GM11168 (cell line): ENCODE measurements around the gene RGN.
"Not testable (repeated sequence)": the region's sequence is repeated elsewhere in the genome, so short reads cannot be mapped to it uniquely, and the experiment has no call there.

Experiments
- in situ Hi-C: fragments of 300-500 bp; cut with MboI; formaldehyde crosslinking; loops from one replicate; pipeline ENCODE4 v1.12.0; 2022; ENCODE audit warnings: low sequenced_read_pairs; ENCODE audit not compliant: unreplicated experiment

Gene RGN

GRCh38 chrX:47112316-47112954 is 34.2 kb downstream of the RGN start:
- in situ Hi-C loops = no loop called here

- in situ Hi-C loops = not testable (repeated sequence)
Observed at GRCh38 chrX:47116551-47117110, 38.4 kb downstream of the RGN start.

GRCh38 chrX:47124466-47124865 is 46.2 kb downstream of the RGN start:
- in situ Hi-C loops = not testable (repeated sequence)

- in situ Hi-C loops = no loop called here
Observed at GRCh38 chrX:47129157-47129898, 51.1 kb downstream of the RGN start.

GRCh38 chrX:47129899-47130358 is 51.7 kb downstream of the RGN start:
- in situ Hi-C loops = no loop called here

- in situ Hi-C loops = no loop called here
Observed at GRCh38 chrX:47133493-47133892, 55.2 kb downstream of the RGN start.

GRCh38 chrX:47135650-47136049 is 57.4 kb downstream of the RGN start:
- in situ Hi-C loops = not testable (repeated sequence)

GRCh38 chrX:47138171-47138570 is 59.9 kb downstream of the RGN start:
- in situ Hi-C loops = no loop called here
